Measurements from ENCODE around the gene TRABD2B.

Gene TRABD2B

DNA sequence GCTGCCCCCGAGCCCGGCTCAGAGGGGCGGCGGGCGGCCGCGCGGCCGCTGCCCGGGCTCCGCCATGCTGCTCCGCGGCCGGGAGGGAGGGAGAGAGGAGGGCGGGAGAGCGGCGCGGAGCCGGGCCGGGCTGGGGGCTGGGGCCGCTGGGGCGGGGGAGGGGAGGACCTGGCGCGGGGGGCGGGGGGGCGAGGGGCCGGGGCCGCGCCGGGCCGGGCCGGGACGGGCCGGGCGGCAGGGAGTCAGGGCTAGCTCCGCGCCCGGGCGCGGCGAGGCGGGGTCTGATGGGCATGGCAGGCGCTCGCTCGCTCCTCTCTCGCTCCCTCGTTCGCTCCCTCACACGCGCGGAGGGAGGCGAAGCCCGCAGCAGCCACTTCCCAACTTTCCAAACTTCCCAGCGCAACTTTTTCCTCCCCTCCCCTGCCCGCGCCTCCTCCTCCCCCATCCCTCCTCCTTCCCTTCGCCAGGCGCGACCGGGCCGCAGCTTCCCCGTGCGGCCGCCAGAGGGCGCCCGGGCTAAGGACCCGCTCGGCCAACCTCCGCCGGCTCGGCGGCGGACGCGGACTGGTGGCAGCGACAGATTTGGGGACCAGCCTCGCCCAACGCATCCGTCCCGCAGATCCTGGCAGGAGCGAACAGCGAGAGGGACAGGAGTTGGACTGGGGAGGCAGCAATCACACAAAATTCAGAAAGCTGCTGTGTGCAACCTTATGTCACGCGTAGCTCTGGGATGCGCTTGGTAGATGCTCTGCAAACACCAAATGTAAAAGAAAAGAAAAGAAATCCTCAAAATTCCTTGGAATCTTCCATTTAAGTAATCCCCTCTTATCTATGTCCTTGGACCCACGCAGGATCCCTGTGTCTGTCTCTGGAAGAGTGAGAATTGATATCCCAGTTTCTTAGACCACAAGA, at the start of gene TRABD2B:
TRABD2B (minus strand) TSS at position 97 of the 912 bp plus-strand sequence.
- DNase-seq, result peak in 1 of 2 experiments; percentile 12

DNA sequence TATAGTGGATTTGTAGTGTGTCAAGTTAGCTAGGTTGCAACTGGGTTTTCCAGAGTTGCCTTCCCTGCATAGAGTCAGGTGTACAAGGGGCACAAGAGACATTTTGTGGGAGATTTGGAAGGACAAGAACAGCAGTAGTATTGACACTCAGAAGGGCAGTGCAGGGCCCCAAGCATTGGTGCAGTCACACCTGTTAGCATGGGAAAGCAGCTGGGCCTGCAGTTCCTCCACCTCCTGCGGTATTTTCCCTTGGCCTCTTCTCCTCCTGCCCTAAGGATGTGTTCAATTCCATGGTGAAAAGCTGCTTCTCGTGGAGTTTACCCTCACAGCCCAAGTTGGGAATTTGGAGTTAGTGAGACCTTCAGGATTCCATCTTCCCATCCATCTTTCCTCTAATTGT, 47.1 kb upstream of the TRABD2B start:
- no peak for DNase-seq

DNA sequence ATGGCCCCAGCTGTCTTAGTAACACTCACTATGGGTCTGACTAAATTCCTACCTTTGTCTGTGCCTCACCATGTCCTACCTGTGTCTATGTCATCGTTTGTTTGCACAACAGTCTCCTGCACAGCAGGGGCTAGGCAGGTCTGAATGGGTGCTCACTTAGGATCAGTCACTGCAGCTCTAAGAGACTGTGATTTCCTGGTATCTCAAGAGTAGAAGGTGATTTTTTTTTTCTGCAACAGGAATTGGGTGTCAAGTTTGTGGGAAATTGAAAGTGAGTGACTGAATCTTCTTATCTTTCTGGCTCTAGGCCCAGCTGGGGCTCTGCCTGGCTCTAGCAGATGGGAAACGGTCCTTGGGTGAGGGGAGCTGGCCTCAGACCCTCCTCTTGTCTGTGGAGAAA, 46.4 kb upstream of the TRABD2B start:
- DNase-seq, result no peak

DNA sequence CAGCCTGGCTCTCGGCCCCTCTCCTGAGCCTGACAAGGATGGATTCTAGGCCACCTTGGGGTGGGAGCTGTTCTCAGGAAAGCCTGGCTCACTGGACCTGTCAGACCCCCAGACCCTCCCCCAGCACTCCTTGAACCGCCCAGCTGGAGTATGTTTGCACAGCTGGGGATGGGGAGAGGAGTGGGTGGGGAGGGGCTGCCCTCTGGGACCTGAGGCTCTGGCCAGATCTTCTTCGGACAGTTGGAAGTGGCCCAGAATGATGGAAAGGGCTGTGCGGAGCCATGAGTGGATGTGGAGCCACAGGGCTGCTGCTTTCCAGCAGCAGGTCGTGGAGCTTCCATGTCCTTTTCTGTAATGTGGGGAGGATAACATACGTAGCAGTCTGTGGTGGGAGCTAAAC, 43.0 kb upstream of the TRABD2B start:
- DNase-seq, result no peak

GRCh38 chr1:48039088-48040054, 42.2 kb upstream of the TRABD2B start:
- no peak for DNase-seq

DNA sequence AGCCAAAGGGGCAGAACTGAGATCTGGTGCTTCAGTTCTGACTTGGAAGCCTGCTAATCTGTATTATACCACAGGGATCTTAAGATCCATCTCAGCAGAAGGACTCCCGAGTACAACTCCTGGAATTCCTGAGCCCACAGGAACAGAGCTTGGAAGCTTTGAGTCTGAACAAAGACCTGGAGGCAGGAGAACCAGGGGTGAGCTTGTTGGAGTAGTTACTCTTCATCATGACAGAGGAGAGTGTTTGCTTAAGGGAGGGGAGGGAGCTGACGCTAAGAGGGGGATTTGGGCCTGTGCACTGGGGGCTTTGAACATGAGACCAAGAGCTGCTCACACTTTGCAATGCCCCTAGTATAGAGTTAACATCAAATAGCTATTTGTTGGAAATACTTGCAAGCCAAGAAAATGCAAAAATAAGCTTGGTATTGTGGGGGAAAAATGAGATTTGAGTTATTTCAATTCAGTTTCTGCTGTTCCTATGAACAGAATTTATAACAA, 41.1 kb upstream of the TRABD2B start:
- no peak for DNase-seq

DNA sequence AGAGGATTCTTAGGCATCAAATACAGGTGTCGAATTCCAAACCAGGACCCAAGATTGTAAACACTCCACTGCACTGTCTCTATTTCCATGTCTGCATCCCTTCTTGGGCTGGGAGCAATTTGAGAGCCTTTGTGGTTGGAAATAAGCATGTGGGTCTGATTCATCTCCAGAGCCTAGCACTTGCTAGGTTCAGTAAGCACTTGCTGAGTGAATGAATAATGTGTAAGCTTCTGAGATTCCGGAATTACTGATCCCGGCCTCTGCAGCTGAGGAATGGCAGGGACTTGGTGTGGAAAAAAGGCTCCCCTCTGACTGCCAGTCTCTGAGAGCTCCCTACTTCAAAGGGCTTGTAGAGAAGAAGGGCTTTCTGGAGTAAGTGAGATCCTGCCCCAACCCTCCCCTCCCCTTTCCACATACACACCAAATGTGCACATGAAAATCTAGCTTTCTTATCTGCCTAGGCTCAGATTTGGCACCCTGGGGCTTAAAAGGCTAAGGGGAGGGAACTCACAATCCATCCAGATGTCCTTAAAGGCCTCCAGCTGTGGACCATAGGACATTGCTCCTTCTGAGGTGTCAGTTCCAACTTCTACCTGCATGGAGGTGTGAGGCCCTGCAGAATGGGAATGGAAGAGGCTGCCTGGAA, 39.6 kb upstream of the TRABD2B start:
- no peak for DNase-seq

- DNase-seq, result no peak
Observed at GRCh38 chr1:48035371-48036141, 38.4 kb upstream of the TRABD2B start.

GRCh38 chr1:48033495-48034045, 36.4 kb upstream of the TRABD2B start:
- no peak for DNase-seq

GRCh38 chr1:48031676-48032075, 34.5 kb upstream of the TRABD2B start:
- DNase-seq, result no peak

- no peak for DNase-seq
Observed at GRCh38 chr1:48030696-48031365, 33.6 kb upstream of the TRABD2B start.

- no peak for DNase-seq
Observed at GRCh38 chr1:48030211-48030610, 33.0 kb upstream of the TRABD2B start.

GRCh38 chr1:48028218-48029069, 31.3 kb upstream of the TRABD2B start:
- DNase-seq, result no peak

DNA sequence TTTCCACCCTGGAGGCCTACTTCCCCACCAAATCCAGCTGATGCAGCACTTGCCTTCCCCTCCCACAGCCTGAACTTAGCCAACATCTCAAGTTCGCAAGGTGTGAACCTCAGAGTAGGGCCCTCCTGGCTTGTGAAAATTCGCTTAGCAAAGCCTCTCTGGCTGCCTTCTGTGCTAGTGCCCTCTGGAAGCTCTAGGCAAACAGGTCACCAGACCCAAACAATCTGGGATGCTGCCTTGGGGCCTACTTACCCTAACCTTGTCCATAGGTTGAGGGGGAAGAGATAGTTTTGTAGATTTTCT, 30.3 kb upstream of the TRABD2B start:
- no peak for DNase-seq

DNA sequence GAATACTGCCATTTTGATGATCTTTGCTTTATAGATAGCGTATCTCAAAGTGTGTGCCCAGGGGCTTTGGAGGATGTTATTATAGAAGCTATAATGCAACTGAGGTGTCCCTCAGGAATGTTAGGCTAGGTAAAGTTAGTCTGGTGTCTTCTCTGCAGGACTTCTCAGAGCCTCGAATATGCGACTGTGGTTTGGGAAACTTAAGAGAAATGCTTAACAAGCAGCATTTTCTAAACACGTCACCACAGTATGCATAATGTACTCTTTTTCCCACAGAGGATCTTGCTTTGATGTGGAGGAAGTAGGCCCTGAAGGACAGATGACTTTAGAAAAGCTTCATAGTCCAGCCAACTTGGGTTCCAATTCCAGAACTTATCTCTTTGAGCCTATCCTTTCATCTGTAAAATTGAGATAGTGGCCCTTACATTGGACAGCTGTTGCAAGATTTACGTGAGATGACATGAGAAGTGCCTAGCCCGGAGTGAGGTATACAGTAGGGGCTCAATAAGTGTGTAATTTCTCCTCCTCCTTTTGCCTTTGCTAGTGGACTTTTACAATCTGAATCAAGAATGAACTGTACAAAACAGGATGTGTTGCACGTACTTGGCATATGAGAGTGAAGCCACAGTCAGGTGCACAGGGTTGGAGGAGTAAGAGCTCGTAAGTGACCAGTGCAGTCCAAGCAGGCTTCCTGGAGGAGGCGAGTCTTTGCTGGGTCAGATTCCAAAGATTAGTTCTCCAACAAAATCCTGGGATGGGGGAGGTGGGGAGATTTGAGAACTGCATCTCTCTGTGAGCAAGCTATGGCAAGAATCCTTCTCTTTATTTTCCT, 29.7 kb upstream of the TRABD2B start:
- DNase-seq, result no peak

DNA sequence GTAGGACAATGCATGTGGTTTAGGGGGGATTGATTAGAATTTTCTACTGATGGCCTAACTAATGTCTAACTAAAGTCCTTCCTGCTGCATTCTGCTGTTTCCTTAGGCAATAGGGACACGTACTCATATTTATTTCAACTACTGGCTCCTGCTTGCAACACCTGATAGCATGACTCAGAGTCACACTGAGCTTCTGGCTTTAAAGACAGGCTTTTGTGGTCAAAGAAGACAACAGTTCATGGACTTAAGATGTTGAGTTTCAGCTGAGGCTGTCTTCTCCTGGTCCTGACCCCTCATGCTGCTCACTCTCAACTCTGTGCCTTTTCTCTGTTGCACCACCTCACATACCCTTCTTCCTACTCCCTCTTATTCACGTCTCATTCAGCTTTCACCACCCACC, 29.1 kb upstream of the TRABD2B start:
- no peak for DNase-seq

DNA sequence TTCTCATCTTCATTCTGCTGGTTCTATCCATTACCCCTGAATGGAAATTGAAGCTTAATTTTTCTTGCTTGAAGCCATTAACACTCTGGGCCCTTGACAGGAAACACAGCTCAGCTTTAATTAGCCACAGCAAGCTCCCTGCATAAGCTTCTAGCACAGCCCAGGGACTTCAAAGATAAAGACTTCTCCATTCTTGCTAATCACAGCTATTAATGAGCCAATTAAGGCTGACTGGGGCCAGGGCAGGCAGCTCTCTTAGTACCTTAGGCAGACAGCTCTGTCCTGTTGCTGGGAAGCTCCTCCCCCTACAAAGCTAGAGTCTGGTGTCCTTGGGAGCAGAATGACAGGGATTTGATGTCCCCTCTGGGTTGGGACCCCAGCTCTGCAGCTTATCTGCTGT, 27.9 kb upstream of the TRABD2B start:
- no peak for DNase-seq

GRCh38 chr1:48023488-48023887, 26.3 kb upstream of the TRABD2B start:
- no peak for DNase-seq

DNA sequence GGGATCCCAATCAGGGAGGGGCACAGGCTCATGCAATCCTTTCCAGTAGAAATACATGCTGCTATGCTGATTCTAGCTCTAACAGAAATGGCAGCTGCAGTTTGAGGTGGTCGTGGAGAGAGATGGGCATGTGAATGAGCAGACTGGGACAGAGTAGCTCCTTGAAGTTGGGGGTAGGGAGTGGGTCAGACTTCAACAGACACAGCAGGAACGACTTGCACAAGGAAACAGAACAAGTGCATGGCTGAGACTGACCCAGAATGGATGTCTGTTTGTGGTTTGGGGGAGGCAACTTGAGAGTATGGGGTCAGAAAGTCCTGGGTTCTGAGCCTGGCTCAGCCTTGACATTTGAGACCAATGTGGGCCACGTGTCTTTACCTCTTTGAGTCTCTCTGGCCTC, 25.1 kb upstream of the TRABD2B start:
- DNase-seq, result no peak

All from cerebellar nuclear complex (tissue), 1 donor.